Gastrocnemius medialis (tissue), 4 donors: Measurements from ENCODE around the gene NFATC3. TPM values are rescaled to one million over a fixed set of nuclear protein-coding genes. Genes with fewer than 3 reads are reported as not detected.

ENCODE experiments used
- ATAC-seq, 2 donors: fragments of 150-250 bp; one replicate each; pipeline ENCODE4 v1.9.1; 2016
- DNase-seq, 2 donors: peaks; one replicate each; pipeline ENCODE4 v3.0.0-alpha.2; 2019
- H3K27ac ChIP-seq, 4 donors: fragments of 200-600 bp; sonication (generic); 1 replicate in 1 of 4; 2 replicates in 3 of 4; pipeline ENCODE4 v1.5.1; 2016 to 2018; ENCODE audit warnings: mild to moderate bottlenecking in 2 of 4, moderate library complexity in 1 of 4
- H3K27me3 ChIP-seq, 3 donors: fragments of 200-600 bp; sonication (generic) in 2 of 3; 1 replicate in 1 of 3; 2 replicates in 2 of 3; pipeline versions ENCODE4 v1.5.1 to v1.6.0; 2016 to 2019; ENCODE audit warnings: mild to moderate bottlenecking in 1 of 3, moderate library complexity in 1 of 3
- H3K36me3 ChIP-seq, 2 donors: fragments of 200-600 bp; sonication (generic) in 1 of 2; one replicate each; pipeline ENCODE4 v1.5.1; 2017 to 2018
- H3K4me1 ChIP-seq, 2 donors: fragments of 200-600 bp; sonication (generic) in 1 of 2; one replicate each; pipeline ENCODE4 v1.5.1; 2016 to 2017; ENCODE audit warnings: mild to moderate bottlenecking in 2 of 2
- H3K4me3 ChIP-seq, 4 donors: fragments of 200-600 bp; sonication (generic) in 3 of 4; 1 replicate in 1 of 4; 2 replicates in 3 of 4; pipeline ENCODE4 v1.5.1; 2016 to 2019; ENCODE audit warnings: mild to moderate bottlenecking in 2 of 4
- H3K9me3 ChIP-seq, 3 donors: fragments of 200-600 bp; sonication (generic) in 2 of 3; 1 replicate in 1 of 3; 2 replicates in 2 of 3; pipeline ENCODE4 v1.5.1; 2016 to 2019
- CTCF ChIP-seq, 5 experiments: fragments of 450-650 bp in 3 of 5; fragments of 200-600 bp in 2 of 5; sonication (generic) in 2 of 5; IDR thresholded peaks in 4 of 5; conservative IDR thresholded peaks in 1 of 5; 1 replicate in 4 of 5; 2 replicates in 1 of 5; pipeline ENCODE4 v1.5.1; 2016 to 2019; ENCODE audit warnings: antibody characterized with exemption in 5 of 5, mild to moderate bottlenecking in 3 of 5, moderate library complexity in 3 of 5
- POLR2A ChIP-seq, 2 donors: fragments of 450-650 bp; IDR thresholded peaks; one replicate each; pipeline ENCODE4 v1.6.1; 2017; ENCODE audit warnings: antibody characterized with exemption in 2 of 2, mild to moderate bottlenecking in 2 of 2, moderate library complexity in 2 of 2
- in situ Hi-C, 4 donors: fragments of 200-750 bp; cut with MboI; loops; one replicate each; pipeline versions ENCODE4 v1.15.0 to v1.8.0; 2017; ENCODE audit warnings: low sequenced_read_pairs in 4 of 4
- intact Hi-C: fragments of 100-400 bp; cut with DNase I; formaldehyde crosslinking; loops from one replicate; pipeline ENCODE4 v1.15.1; 2023; ENCODE audit warnings: low total_unique reads
- total RNA-seq, 4 donors: library from RNA; depleted of rRNA; stranded (reverse); fragments of >200 nt; gene quantifications; one replicate each; pipeline versions ENCODE4 v1.1.0 to v1.2.3, GENCODE V29; 2016

The NFATC3 gene
- total RNA-seq, 4 donors from 2014 or later: 47.9 to 72.7 (median 70.7) TPM

DNA sequence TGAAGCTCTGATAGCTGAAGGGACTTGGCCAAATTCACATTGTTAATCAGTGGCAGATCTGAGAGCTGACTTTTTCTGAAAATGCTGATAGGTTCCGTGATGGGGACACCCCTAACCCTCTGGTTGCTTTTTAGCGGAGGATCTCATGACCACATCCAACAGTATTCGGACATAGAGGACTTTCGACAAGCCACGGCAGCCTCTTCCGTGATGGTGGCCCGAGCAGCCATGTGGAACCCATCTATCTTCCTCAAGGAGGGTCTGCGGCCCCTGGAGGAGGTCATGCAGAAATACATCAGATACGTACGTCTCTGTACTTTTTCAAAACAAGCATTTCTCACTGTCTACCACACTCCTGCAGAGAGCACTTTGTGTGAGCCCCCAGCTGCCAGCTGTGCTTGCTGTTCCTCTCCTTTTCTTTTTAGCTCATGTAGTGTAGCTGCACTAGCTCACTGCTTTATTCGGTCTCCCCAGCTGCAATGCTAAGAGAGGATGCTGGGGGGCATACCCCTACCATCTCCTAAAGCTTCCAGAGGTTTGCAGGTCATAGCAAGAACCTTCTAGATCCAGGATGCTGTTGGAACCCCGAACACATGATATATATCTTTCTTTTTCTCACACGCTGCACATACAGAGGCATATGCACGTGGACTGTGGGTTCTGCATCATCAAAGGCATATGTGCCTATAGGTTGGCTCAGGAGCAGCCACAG lies 14.2 kb upstream of the NFATC3 start:
- ATAC-seq (no peak), DNase-seq (no peak)
- in situ Hi-C loops (no loop called here), intact Hi-C loops (loop anchor here (5.0 kb wide), 1 partner anchor 824 kb away; the partner anchor contains the start of genes FHOD1 and SLC9A5)
- no peaks in the 10 kb centered on the region for H3K9me3 ChIP-seq
- H3K4me1 ChIP-seq: peaks cover 57 to 69% of the 10 kb centered on the region in 2 donors
- TF ChIP-seq POLR2A (IDR thresholded peaks at IDR 0.05) (no peak), CTCF (IDR thresholded peaks at IDR 0.05 in 4 of 5, conservative IDR thresholded peaks at IDR 0.05 in 1 of 5) (no peak)
- H3K36me3 ChIP-seq: no peaks in the 10 kb centered on the region
- no peaks in the 10 kb centered on the region for H3K27me3 ChIP-seq
- H3K27ac ChIP-seq: peak overlapping the region; percentile 80 to 89 (median 86)
- no peak overlapping the region for H3K4me3 ChIP-seq

GRCh38 chr16:68071518-68071901 lies 13.7 kb upstream of the NFATC3 start:
- Histone ChIP-seq H3K36me3 (no peaks in the 10 kb centered on the region), H3K4me1 (peaks cover 60 to 67% of the 10 kb centered on the region in 2 donors), H3K27ac (peak overlapping the region; percentile 83 to 89 (median 86)), H3K4me3 (no peak overlapping the region), H3K27me3 (no peaks in the 10 kb centered on the region), H3K9me3 (no peaks in the 10 kb centered on the region)
- intact Hi-C loops (loop anchor here (5.0 kb wide), 1 partner anchor 824 kb away; the partner anchor contains the start of genes FHOD1 and SLC9A5), in situ Hi-C loops (no loop called here)
- ATAC-seq: no peak
- DNase-seq: no peak
- TF ChIP-seq CTCF (IDR thresholded peaks at IDR 0.05 in 4 of 5, conservative IDR thresholded peaks at IDR 0.05 in 1 of 5) (no peak), POLR2A (IDR thresholded peaks at IDR 0.05) (no peak)

DNA sequence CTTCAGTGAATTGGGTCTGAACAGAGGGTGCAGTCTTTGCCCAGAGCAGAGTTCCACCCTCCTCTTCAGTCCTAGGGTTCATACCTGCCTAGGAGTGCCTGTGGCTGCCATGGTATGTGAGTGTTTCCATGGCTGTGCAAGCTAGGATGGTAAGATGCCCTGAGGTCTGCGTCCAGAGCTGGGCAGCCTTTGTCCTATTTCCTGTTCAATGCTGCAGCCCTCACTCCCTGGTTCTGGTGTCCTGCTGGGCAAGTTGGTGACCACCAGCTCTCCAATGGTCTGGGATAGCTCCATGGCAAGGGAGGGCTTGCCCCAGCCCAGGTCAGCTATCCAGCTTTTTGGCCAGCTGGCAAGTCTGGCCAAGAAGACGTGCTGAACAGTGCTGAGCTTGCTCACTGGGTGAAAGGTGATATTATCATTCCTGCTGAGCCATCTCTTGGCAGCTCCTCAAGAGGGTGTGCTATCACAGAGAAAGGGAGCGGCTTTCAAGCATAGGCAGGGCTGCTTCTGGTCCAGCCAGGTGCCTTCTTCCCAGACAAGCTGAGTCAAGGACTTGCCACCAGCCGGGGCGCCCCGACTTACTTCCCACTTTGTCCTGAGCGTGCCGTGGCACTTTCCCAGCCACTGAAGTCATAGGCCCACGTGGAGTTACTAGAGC lies 13.0 kb upstream of the NFATC3 start:
- ATAC-seq (peak; percentile 88 to 91), DNase-seq (peak; percentile 84 to 96)
- Histone ChIP-seq H3K4me3 (no peak overlapping the region), H3K36me3 (peaks cover 0 to 2% of the 10 kb centered on the region in 2 donors), H3K4me1 (peaks cover 60 to 66% of the 10 kb centered on the region in 2 donors), H3K9me3 (no peaks in the 10 kb centered on the region), H3K27me3 (no peaks in the 10 kb centered on the region), H3K27ac (peak overlapping the region; percentile 83 to 89 (median 86))
- in situ Hi-C loops: no loop called here
- TF ChIP-seq POLR2A (IDR thresholded peaks at IDR 0.05): no peak
- peak in 2 of 5 experiments; percentile 43 to 44 for TF ChIP-seq CTCF (IDR thresholded peaks at IDR 0.05 in 4 of 5, conservative IDR thresholded peaks at IDR 0.05 in 1 of 5)
- intact Hi-C loops: loop anchor here (5.0 kb wide), 1 partner anchor 825 kb away; the partner anchor contains the start of genes FHOD1 and SLC9A5

- in situ Hi-C loops: no loop called here
- ATAC-seq (no peak), DNase-seq (no peak)
- TF ChIP-seq CTCF (IDR thresholded peaks at IDR 0.05 in 4 of 5, conservative IDR thresholded peaks at IDR 0.05 in 1 of 5) (no peak), POLR2A (IDR thresholded peaks at IDR 0.05) (no peak)
- no peaks in the 10 kb centered on the region for H3K27me3 ChIP-seq
- peaks cover 47 to 49% of the 10 kb centered on the region in 2 donors for H3K4me1 ChIP-seq
- H3K9me3 ChIP-seq: no peaks in the 10 kb centered on the region
- no peak overlapping the region for H3K4me3 ChIP-seq
- H3K27ac ChIP-seq: peak overlapping the region in 1 of 4 donors; percentile 89
- peaks cover 0 to 5% of the 10 kb centered on the region in 2 donors for H3K36me3 ChIP-seq
- intact Hi-C loops: loop anchor here (5.0 kb wide), 1 partner anchor 827 kb away; the partner anchor contains the start of genes FHOD1 and SLC9A5
These were observed 11.0 kb upstream of the NFATC3 start for GRCh38 chr16:68073902-68074760.
